Activated naive CD4-positive, alpha-beta T cell treated with anti-CD3 and anti-CD28 coated beads for 36 hours (primary cell): ENCODE data around the gene STK32C. TPM values are rescaled to one million over a fixed set of nuclear protein-coding genes. Genes with fewer than 3 reads are reported as not detected.

ENCODE experiments used
- CTCF ChIA-PET: fragments of 350-600 bp; sonication (Branson Sonifier 250); formaldehyde crosslinking; loops from one replicate; lab custom pipeline; 2021; ENCODE audit warnings: antibody characterized with exemption; lab: Charles Lee
- DNase-seq: peaks from one replicate; pipeline ENCODE4 v3.0.0-alpha.2; 2020
- H3K27ac Mint-ChIP-seq: one replicate; pipeline ENCODE4 v1.8.0; 2021; ENCODE audit warnings: mild to moderate bottlenecking, mixed read lengths
- H3K27me3 Mint-ChIP-seq: one replicate; pipeline ENCODE4 v1.8.0; 2021; ENCODE audit warnings: low read depth, mixed read lengths
- H3K36me3 Mint-ChIP-seq: one replicate; pipeline ENCODE4 v1.8.0; 2021; ENCODE audit warnings: low read depth, mixed read lengths
- H3K4me1 Mint-ChIP-seq: one replicate; pipeline ENCODE4 v1.8.0; 2021; ENCODE audit warnings: low read depth, mixed read lengths
- H3K4me3 Mint-ChIP-seq: one replicate; pipeline ENCODE4 v1.8.0; 2021; ENCODE audit warnings: mild to moderate bottlenecking, moderate library complexity, mixed read lengths
- H3K9me3 Mint-ChIP-seq: one replicate; pipeline ENCODE4 v1.8.0; 2021; ENCODE audit warnings: mixed read lengths
- intact Hi-C: fragments of 100-400 bp; cut with micrococcal nuclease; formaldehyde crosslinking; loops from one replicate; pipeline ENCODE4 v1.15.1; 2023
- total RNA-seq, 2 experiments: library from RNA; stranded (reverse); gene quantifications; one replicate each; pipeline ENCODE4 v1.2.3, GENCODE V29; 2021

STK32C gene
- total RNA-seq, 2 experiments from 2014 or later, result 16.5 to 16.6 TPM

- Mint-ChIP-seq H3K9me3 (no peaks in the 10 kb centered on the region), H3K27me3 (no peaks in the 10 kb centered on the region), H3K36me3 (no peaks in the 10 kb centered on the region), H3K4me1 (peaks cover 8% of the 10 kb centered on the region), H3K27ac (no peak overlapping the region), H3K4me3 (no peak overlapping the region)
- CTCF ChIA-PET, result no interaction called here
- no peak for DNase-seq
- intact Hi-C loops, result no loop called here
These were observed 47.9 kb downstream of the STK32C start for GRCh38 chr10:132259702-132260482.

- CTCF ChIA-PET, result interaction anchor here (0.7 kb wide), 1 partner anchor 758 kb away, joined by 3 read pairs; no protein-coding TSS in a partner anchor
- intact Hi-C loops, result no loop called here
- no peak for DNase-seq
- Mint-ChIP-seq H3K9me3 (no peaks in the 10 kb centered on the region), H3K27ac (no peak overlapping the region), H3K4me3 (no peak overlapping the region), H3K4me1 (peaks cover 8% of the 10 kb centered on the region), H3K36me3 (no peaks in the 10 kb centered on the region), H3K27me3 (no peaks in the 10 kb centered on the region)
These were observed 49.3 kb downstream of the STK32C start for GRCh38 chr10:132258423-132258822.

GRCh38 chr10:132257907-132258306, 49.8 kb downstream of the STK32C start:
- Mint-ChIP-seq H3K27ac (no peak overlapping the region), H3K9me3 (no peaks in the 10 kb centered on the region), H3K27me3 (no peaks in the 10 kb centered on the region), H3K4me3 (no peak overlapping the region), H3K36me3 (no peaks in the 10 kb centered on the region), H3K4me1 (peaks cover 8% of the 10 kb centered on the region)
- CTCF ChIA-PET, result interaction anchor here (0.7 kb wide), 1 partner anchor 759 kb away, joined by 3 read pairs; no protein-coding TSS in a partner anchor
- no peak for DNase-seq
- intact Hi-C loops, result no loop called here

- Mint-ChIP-seq H3K4me3 (no peak overlapping the region), H3K27ac (no peak overlapping the region), H3K4me1 (peaks cover 8% of the 10 kb centered on the region), H3K27me3 (no peaks in the 10 kb centered on the region), H3K36me3 (no peaks in the 10 kb centered on the region), H3K9me3 (no peaks in the 10 kb centered on the region)
- CTCF ChIA-PET, result no interaction called here
- DNase-seq, result peak; percentile 52
- intact Hi-C loops, result no loop called here
These were observed 50.5 kb downstream of the STK32C start for GRCh38 chr10:132257271-132257670.

- no peak for DNase-seq
- Mint-ChIP-seq H3K36me3 (no peaks in the 10 kb centered on the region), H3K9me3 (no peaks in the 10 kb centered on the region), H3K27me3 (no peaks in the 10 kb centered on the region), H3K4me1 (peaks cover 8% of the 10 kb centered on the region), H3K27ac (no peak overlapping the region), H3K4me3 (no peak overlapping the region)
- intact Hi-C loops, result no loop called here
- CTCF ChIA-PET, result no interaction called here
These were observed 50.9 kb downstream of the STK32C start for GRCh38 chr10:132256866-132257265.

GRCh38 chr10:132255489-132256344, 52.0 kb downstream of the STK32C start:
- intact Hi-C loops, result no loop called here
- Mint-ChIP-seq H3K27ac (no peak overlapping the region), H3K27me3 (no peaks in the 10 kb centered on the region), H3K36me3 (no peaks in the 10 kb centered on the region), H3K4me1 (peaks cover 8% of the 10 kb centered on the region), H3K9me3 (no peaks in the 10 kb centered on the region), H3K4me3 (no peak overlapping the region)
- CTCF ChIA-PET, result interaction anchor here (0.9 kb wide), 1 partner anchor 29 kb away, joined by 3 read pairs; no protein-coding TSS in a partner anchor
- DNase-seq, result no peak

- Mint-ChIP-seq H3K27me3 (no peaks in the 10 kb centered on the region), H3K9me3 (no peaks in the 10 kb centered on the region), H3K27ac (no peak overlapping the region), H3K4me3 (no peak overlapping the region), H3K4me1 (peaks cover 8% of the 10 kb centered on the region), H3K36me3 (no peaks in the 10 kb centered on the region)
- CTCF ChIA-PET, result interaction anchor here (0.9 kb wide), 1 partner anchor 28 kb away, joined by 3 read pairs; no protein-coding TSS in a partner anchor
- intact Hi-C loops, result no loop called here
- no peak for DNase-seq
These were observed 52.9 kb downstream of the STK32C start for GRCh38 chr10:132254841-132255240.

- Mint-ChIP-seq H3K36me3 (no peaks in the 10 kb centered on the region), H3K4me1 (peaks cover 8% of the 10 kb centered on the region), H3K4me3 (no peak overlapping the region), H3K27ac (no peak overlapping the region), H3K9me3 (no peaks in the 10 kb centered on the region), H3K27me3 (no peaks in the 10 kb centered on the region)
- no peak for DNase-seq
- CTCF ChIA-PET, result interaction anchor here (0.6 kb wide), 2 partner anchors 112 to 414 kb away, joined by 3 read pairs; no protein-coding TSS in a partner anchor
- intact Hi-C loops, result no loop called here
These were observed 54.6 kb downstream of the STK32C start for GRCh38 chr10:132253092-132253687.

GRCh38 chr10:132252412-132252811, 55.3 kb downstream of the STK32C start:
- Mint-ChIP-seq H3K27ac (no peak overlapping the region), H3K4me1 (peaks cover 8% of the 10 kb centered on the region)
- intact Hi-C loops, result no loop called here

GRCh38 chr10:132251928-132252327, 55.8 kb downstream of the STK32C start:
- Mint-ChIP-seq H3K4me1 (peaks cover 7% of the 10 kb centered on the region), H3K27ac (no peak overlapping the region), H3K27me3 (no peaks in the 10 kb centered on the region), H3K4me3 (no peak overlapping the region), H3K9me3 (no peaks in the 10 kb centered on the region), H3K36me3 (no peaks in the 10 kb centered on the region)
- DNase-seq, result no peak
- CTCF ChIA-PET, result no interaction called here
- intact Hi-C loops, result no loop called here

More at GRCh38 chr10:132252412-132252811, 55.3 kb downstream of the STK32C start:
- H3K9me3 Mint-ChIP-seq, result no peaks in the 10 kb centered on the region
- no peak for DNase-seq
- CTCF ChIA-PET, result no interaction called here
- no peak overlapping the region for H3K4me3 Mint-ChIP-seq
- no peaks in the 10 kb centered on the region for H3K36me3 Mint-ChIP-seq
- H3K27me3 Mint-ChIP-seq, result no peaks in the 10 kb centered on the region

GRCh38 chr10:132250481-132251475, 57.0 kb downstream of the STK32C start:
- Mint-ChIP-seq H3K27ac (no peak overlapping the region), H3K36me3 (no peaks in the 10 kb centered on the region), H3K27me3 (no peaks in the 10 kb centered on the region), H3K9me3 (no peaks in the 10 kb centered on the region), H3K4me3 (no peak overlapping the region), H3K4me1 (peaks cover 4% of the 10 kb centered on the region)
- no peak for DNase-seq
- intact Hi-C loops, result no loop called here
- CTCF ChIA-PET, result no interaction called here
